ENCODE results near the gene UQCC2. TPM values are rescaled to one million over a fixed set of nuclear protein-coding genes. Genes with fewer than 3 reads are reported as not detected.

Gene UQCC2
- total RNA-seq, 1 donor from 2014 or later = 68.9 TPM

- peaks cover 41% of the 10 kb centered on the region for H3K4me1 Mint-ChIP-seq (ENCODE audit: unreplicated experiment)
- no peak for DNase-seq (ENCODE audit: extremely low spot score, unreplicated experiment)
- no peak overlapping the region for H3K27ac Mint-ChIP-seq (ENCODE audit: unreplicated experiment)
- peaks cover 11% of the 10 kb centered on the region for H3K36me3 Mint-ChIP-seq (ENCODE audit: unreplicated experiment)
- H3K27me3 Mint-ChIP-seq (ENCODE audit: unreplicated experiment) = no peaks in the 10 kb centered on the region
- no peak for TF ChIP-seq CTCF (IDR thresholded peaks at IDR 0.05)
- no peaks in the 10 kb centered on the region for H3K9me3 Mint-ChIP-seq (ENCODE audit: unreplicated experiment)
- no peak overlapping the region for H3K4me3 Mint-ChIP-seq (ENCODE audit: unreplicated experiment)
Measured at GRCh38 chr6:33670971-33671743, 40.3 kb downstream of the UQCC2 start.

- Mint-ChIP-seq H3K36me3 (ENCODE audit: unreplicated experiment) (peaks cover 11% of the 10 kb centered on the region), H3K9me3 (ENCODE audit: unreplicated experiment) (no peaks in the 10 kb centered on the region), H3K27me3 (ENCODE audit: unreplicated experiment) (no peaks in the 10 kb centered on the region), H3K4me3 (ENCODE audit: unreplicated experiment) (no peak overlapping the region), H3K27ac (ENCODE audit: unreplicated experiment) (no peak overlapping the region), H3K4me1 (ENCODE audit: unreplicated experiment) (peaks cover 32% of the 10 kb centered on the region)
- no peak for TF ChIP-seq CTCF (IDR thresholded peaks at IDR 0.05)
- DNase-seq (ENCODE audit: extremely low spot score, unreplicated experiment) = no peak
Measured at GRCh38 chr6:33670086-33670660, 41.3 kb downstream of the UQCC2 start.

- Mint-ChIP-seq H3K36me3 (ENCODE audit: unreplicated experiment) (peaks cover 11% of the 10 kb centered on the region), H3K4me3 (ENCODE audit: unreplicated experiment) (no peak overlapping the region), H3K27ac (ENCODE audit: unreplicated experiment) (no peak overlapping the region), H3K9me3 (ENCODE audit: unreplicated experiment) (no peaks in the 10 kb centered on the region), H3K27me3 (ENCODE audit: unreplicated experiment) (no peaks in the 10 kb centered on the region), H3K4me1 (ENCODE audit: unreplicated experiment) (peaks cover 23% of the 10 kb centered on the region)
- TF ChIP-seq CTCF (IDR thresholded peaks at IDR 0.05) = no peak
- no peak for DNase-seq (ENCODE audit: extremely low spot score, unreplicated experiment)
Measured at GRCh38 chr6:33668914-33669313, 42.6 kb downstream of the UQCC2 start.

- Mint-ChIP-seq H3K9me3 (ENCODE audit: unreplicated experiment) (no peaks in the 10 kb centered on the region), H3K4me1 (ENCODE audit: unreplicated experiment) (peaks cover 17% of the 10 kb centered on the region), H3K27ac (ENCODE audit: unreplicated experiment) (no peak overlapping the region), H3K27me3 (ENCODE audit: unreplicated experiment) (no peaks in the 10 kb centered on the region), H3K36me3 (ENCODE audit: unreplicated experiment) (peaks cover 11% of the 10 kb centered on the region), H3K4me3 (ENCODE audit: unreplicated experiment) (no peak overlapping the region)
- TF ChIP-seq CTCF (IDR thresholded peaks at IDR 0.05) = no peak
- no peak for DNase-seq (ENCODE audit: extremely low spot score, unreplicated experiment)
Measured at GRCh38 chr6:33668328-33668727, 43.2 kb downstream of the UQCC2 start.

- Mint-ChIP-seq H3K4me1 (ENCODE audit: unreplicated experiment) (peaks cover 11% of the 10 kb centered on the region), H3K27ac (ENCODE audit: unreplicated experiment) (no peak overlapping the region), H3K9me3 (ENCODE audit: unreplicated experiment) (no peaks in the 10 kb centered on the region), H3K27me3 (ENCODE audit: unreplicated experiment) (no peaks in the 10 kb centered on the region), H3K36me3 (ENCODE audit: unreplicated experiment) (peaks cover 11% of the 10 kb centered on the region), H3K4me3 (ENCODE audit: unreplicated experiment) (no peak overlapping the region)
- no peak for TF ChIP-seq CTCF (IDR thresholded peaks at IDR 0.05)
- DNase-seq (ENCODE audit: extremely low spot score, unreplicated experiment) = no peak
Measured at GRCh38 chr6:33667776-33668175, 43.7 kb downstream of the UQCC2 start.
